GM12874 (cell line): Measurements from ENCODE around the gene GGA2.
A peak's percentile ranks its signal among the peaks of the same experiment; 100 is the strongest.

ENCODE experiments used
- TF ChIP-seq, protein P1 (sequence below): IDR thresholded peaks from 2 replicates; pipeline ENCODE4 v1.5.1; 2011; ENCODE audit warnings: low read depth, mild to moderate bottlenecking, control low read depth, low read length, moderate library complexity; ENCODE audit not compliant: insufficient read depth

GGA2 gene

DNA sequence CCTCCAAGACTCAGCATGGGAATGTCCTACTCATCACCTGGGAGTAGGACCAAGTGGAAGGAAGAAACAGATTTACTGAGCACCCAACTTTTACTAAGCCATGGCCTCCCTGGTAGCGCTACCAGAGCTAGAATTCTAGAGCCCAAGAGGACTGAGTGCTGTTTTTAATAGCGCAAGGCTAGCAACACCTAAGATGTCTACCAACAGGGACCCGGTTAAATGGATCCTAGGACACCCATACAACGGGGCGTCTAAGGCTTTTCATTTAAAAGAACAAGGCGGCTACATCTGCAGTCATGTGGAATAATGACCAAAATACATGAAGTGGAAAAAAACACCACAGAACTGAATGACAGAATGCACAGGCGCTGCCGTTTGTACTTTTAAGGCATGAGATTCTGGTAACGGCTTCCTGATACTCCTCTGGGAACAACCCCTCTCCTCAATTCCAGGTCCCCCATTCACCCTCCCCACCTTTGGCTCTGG, 5.1 kb downstream of the GGA2 start:
- TF ChIP-seq, protein P1, sequence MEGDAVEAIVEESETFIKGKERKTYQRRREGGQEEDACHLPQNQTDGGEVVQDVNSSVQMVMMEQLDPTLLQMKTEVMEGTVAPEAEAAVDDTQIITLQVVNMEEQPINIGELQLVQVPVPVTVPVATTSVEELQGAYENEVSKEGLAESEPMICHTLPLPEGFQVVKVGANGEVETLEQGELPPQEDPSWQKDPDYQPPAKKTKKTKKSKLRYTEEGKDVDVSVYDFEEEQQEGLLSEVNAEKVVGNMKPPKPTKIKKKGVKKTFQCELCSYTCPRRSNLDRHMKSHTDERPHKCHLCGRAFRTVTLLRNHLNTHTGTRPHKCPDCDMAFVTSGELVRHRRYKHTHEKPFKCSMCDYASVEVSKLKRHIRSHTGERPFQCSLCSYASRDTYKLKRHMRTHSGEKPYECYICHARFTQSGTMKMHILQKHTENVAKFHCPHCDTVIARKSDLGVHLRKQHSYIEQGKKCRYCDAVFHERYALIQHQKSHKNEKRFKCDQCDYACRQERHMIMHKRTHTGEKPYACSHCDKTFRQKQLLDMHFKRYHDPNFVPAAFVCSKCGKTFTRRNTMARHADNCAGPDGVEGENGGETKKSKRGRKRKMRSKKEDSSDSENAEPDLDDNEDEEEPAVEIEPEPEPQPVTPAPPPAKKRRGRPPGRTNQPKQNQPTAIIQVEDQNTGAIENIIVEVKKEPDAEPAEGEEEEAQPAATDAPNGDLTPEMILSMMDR = no peak

DNA sequence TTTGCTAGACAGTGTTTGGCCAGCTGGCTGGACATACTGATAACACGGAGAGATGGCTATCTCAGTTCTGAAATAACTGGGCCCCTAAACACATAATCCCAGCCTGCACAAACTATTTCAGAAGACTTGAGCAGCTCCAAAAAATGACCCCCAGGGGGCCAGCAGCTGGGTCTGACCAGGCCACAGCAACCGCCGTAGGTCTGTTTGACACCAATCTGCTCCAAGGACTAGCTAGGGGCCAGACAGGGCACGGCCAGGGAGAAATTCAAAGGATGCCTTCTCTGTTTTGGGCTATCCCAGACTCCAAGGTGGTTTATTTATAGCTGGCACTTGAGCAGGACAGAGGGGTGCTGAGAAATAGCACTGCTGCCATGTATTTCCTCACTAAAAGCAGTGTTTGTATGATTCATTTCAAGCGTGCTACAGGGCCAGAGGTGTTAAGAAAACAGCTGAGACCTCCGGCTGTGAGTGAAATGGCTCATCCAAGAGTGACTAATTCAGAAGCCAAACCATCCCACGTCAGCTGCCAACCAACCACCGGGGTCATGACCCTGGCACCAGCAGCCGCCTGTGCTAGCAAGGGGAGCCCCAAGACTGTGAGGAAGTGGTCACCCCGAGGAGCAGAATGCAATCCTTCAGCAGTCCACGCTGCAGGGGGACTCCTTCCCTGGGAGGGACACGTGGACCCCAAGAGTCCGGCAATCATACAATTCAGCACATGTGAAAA, 5.7 kb downstream of the GGA2 start:
- TF ChIP-seq, protein P1 = 0 out of 2 replicates have a peak, but pooled peaks have one; percentile 13

DNA sequence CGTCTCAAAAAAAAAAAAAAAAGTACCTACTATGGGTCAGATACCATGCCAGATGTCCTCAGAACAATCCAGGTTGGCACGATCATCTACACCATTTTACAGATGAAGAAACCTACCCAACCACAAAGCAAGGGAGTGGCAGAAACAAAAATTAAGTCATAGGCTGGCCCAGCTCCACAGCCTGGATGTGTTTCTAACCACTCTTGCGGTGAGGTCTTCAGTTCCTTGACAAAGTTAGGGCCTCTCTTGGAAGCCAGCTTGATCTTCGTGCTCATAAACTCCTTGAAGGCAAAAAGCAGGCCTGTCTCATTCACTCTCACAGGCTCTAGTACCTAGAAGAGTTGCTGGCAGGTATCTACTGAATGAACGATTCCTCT, 6.2 kb downstream of the GGA2 start:
- TF ChIP-seq, protein P1 = no peak

DNA sequence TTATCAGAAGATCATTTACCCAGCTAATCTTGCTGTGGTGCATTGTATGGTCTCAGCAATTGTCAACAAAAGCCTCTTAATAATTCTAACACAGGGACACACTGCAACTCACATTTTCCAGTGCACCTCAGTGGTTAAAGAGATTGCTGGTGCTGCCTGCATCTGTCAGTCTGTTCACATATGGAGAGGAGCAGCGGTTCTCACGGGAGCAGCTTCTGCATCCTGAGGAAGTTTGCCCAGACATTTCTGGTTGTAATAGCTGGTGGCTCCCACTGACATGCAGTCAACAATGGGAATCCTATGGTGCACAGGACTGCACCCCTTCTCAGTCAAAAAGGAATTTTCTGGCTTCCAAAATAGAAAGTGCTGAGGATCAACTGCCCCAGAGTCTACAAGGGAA, 7.8 kb downstream of the GGA2 start:
- TF ChIP-seq, protein P1 = no peak

DNA sequence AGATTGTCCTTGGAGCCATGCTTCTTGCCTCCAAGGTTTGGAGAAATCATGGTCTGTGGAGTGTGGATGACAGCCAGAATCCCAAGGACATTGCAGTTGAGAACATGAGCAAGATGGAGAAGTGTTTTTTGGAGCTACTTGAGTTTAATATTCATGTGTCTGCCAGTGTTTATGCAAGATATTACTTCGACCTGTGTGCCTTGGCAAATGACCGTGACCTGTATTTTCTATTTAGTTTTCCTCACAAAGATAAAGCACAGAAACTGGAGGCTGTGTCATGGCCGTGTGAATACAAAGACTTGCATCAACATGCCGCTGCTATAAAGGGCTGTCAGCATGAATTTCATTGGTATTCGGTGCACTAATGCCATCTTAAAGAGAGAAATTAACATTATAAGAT, 9.0 kb downstream of the GGA2 start:
- TF ChIP-seq, protein P1 = no peak

DNA sequence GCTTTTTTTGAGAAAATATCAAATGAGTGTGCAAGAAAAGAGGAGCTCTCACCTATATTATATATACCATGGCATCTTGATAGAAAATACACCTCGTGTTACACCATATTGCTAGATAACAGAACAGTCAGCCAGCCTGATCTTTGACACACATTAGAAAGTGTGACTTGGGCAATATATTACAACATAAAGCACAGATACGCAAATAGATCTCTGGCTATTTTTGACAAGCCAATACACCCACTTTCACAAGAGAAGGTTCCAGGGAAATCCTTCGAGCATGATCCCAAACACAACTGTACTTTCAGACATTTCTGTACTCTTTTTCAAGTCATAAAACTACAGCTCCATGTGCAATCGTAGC, 9.4 kb downstream of the GGA2 start:
- TF ChIP-seq, protein P1 = no peak

DNA sequence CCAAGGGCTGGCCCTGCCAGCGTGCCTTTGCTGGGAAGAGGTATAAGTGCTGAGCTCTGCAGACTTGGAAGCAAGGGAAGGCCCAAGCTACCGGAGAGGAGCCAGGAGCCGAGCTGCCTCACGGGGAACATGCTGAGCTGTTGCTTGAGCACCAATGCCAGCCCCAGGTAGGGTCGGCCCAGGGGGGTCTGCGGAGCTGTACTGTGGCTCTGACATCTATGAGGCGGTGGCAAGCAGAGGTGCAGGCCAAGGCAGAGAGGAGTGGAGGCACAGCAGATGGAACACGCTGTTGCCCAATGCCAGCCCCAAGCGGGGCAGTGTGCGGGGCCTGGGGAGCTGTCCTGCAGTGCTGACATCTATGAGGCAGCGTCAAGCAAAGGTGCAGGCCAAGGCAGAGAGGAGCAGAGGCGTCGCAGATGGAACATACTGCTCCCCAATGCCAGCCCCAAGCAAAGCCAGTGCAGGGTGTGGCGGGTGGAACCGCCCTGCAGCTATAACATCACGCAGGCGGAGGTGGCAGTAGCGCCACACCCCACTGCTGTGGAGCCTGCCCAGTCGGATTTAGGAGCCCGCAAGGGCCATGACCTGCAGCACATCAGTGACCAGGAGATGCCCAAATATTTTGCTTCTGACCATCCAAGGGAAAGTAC, 10.0 kb downstream of the GGA2 start:
- TF ChIP-seq, protein P1 = no peak
